AG09319 (cell line): ENCODE results near the gene MVB12B.

ENCODE experiments used
- DNase-seq: peaks from one replicate; pipeline ENCODE4 v3.0.0-alpha.2; 2010; ENCODE audit warnings: low read depth; ENCODE audit errors: extremely low read depth
- CTCF ChIP-seq: IDR thresholded peaks from 2 replicates; pipeline ENCODE4 v1.5.1; 2011; ENCODE audit warnings: low read depth, mild to moderate bottlenecking, inconsistent platforms, low read length, moderate library complexity

Gene MVB12B

GRCh38 chr9:126401581-126401980 is 75.0 kb downstream of the MVB12B start:
- no peak for DNase-seq
- no peak for TF ChIP-seq CTCF

- DNase-seq: no peak
- no peak for TF ChIP-seq CTCF
These were observed 76.8 kb downstream of the MVB12B start for GRCh38 chr9:126403397-126403796.

GRCh38 chr9:126404459-126404858 is 77.8 kb downstream of the MVB12B start:
- DNase-seq: no peak
- no peak for TF ChIP-seq CTCF

- TF ChIP-seq CTCF: no peak
- DNase-seq: no peak
These were observed 79.5 kb downstream of the MVB12B start for GRCh38 chr9:126406075-126406667.

- no peak for TF ChIP-seq CTCF
These were observed 80.7 kb downstream of the MVB12B start for GRCh38 chr9:126407114-126407870.

GRCh38 chr9:126408004-126408403 is 81.4 kb downstream of the MVB12B start:
- DNase-seq: no peak
- TF ChIP-seq CTCF: no peak

More at GRCh38 chr9:126407114-126407870, 80.7 kb downstream of the MVB12B start:
- DNase-seq: no peak

- no peak for DNase-seq
- no peak for TF ChIP-seq CTCF
These were observed 83.6 kb downstream of the MVB12B start for GRCh38 chr9:126410229-126410628.
